Measurements from ENCODE around the gene AMOT.

Gene AMOT

GRCh38 chrX:112774651-112775293, 65.9 kb downstream of the AMOT start:
- POLR2A ChIA-PET, result no interaction called here
- H3K9me3 ChIP-seq (ENCODE audit: control insufficient read depth, insufficient read depth, low read depth, low read length), result no peaks in the 10 kb centered on the region
- CTCF ChIA-PET, result no interaction called here
- TF ChIP-seq, protein P1, sequence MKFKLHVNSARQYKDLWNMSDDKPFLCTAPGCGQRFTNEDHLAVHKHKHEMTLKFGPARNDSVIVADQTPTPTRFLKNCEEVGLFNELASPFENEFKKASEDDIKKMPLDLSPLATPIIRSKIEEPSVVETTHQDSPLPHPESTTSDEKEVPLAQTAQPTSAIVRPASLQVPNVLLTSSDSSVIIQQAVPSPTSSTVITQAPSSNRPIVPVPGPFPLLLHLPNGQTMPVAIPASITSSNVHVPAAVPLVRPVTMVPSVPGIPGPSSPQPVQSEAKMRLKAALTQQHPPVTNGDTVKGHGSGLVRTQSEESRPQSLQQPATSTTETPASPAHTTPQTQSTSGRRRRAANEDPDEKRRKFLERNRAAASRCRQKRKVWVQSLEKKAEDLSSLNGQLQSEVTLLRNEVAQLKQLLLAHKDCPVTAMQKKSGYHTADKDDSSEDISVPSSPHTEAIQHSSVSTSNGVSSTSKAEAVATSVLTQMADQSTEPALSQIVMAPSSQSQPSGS (tag by site-specific recombination; IDR thresholded peaks at IDR 0.05; ENCODE audit: low read depth), result no peak
- TF ChIP-seq ZNF133 (tag by site-specific recombination; IDR thresholded peaks at IDR 0.05) (no peak), ZNF16 (tag by site-specific recombination; IDR thresholded peaks at IDR 0.05; ENCODE audit: low read depth) (no peak), INSM2 (tag by site-specific recombination; IDR thresholded peaks at IDR 0.05) (no peak), ZNF426 (tag by site-specific recombination; IDR thresholded peaks at IDR 0.05) (no peak), ZSCAN16 (tag by site-specific recombination; IDR thresholded peaks at IDR 0.05) (no peak), ZNF623 (tag by site-specific recombination; IDR thresholded peaks at IDR 0.05) (no peak), ZNF629 (tag by site-specific recombination; IDR thresholded peaks at IDR 0.05) (no peak), ZNF350 (tag by site-specific recombination; IDR thresholded peaks at IDR 0.05) (no peak), ZNF423 (tag by site-specific recombination; IDR thresholded peaks at IDR 0.05) (no peak)
- H3K4me3 ChIP-seq (ENCODE audit: low read depth, low read length), result no peak overlapping the region
- H3K4me1 ChIP-seq (ENCODE audit: control insufficient read depth, insufficient read depth, low read length), result no peaks in the 10 kb centered on the region
- peaks cover 9 to 56% of the 10 kb centered on the region in 2 experiments; a peak in 2 of 3 replicates for H3K36me3 ChIP-seq (ENCODE audit: control insufficient read depth in 2 of 2, insufficient read depth in 1 of 2, low read length in 2 of 2)
- no peak overlapping the region for H3K27ac ChIP-seq (ENCODE audit: extremely low read depth, low read depth, low read length)

DNA sequence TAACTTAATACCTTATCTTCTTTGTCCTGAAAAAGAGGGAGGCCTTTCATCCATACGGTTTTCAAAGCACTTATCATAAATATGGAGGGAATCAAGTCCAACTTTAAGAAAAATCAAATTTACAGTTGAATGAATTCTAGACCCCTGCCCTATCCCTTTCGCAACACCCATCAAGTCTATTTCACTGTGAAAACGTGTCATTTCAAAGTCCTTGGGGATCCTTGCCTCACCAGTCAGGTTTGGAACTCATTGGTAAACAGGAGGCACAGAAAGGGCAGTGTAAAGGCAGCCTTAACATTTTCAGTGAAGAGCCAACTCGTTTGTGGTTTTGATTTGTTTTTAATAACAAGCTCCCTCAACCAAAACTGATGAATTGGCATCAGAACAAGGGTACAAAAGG, 66.5 kb downstream of the AMOT start:
- Histone ChIP-seq H3K4me1 (ENCODE audit: control insufficient read depth, insufficient read depth, low read length) (no peaks in the 10 kb centered on the region), H3K36me3 (ENCODE audit: control insufficient read depth in 2 of 2, insufficient read depth in 1 of 2, low read length in 2 of 2) (peaks cover 9 to 51% of the 10 kb centered on the region in 2 experiments; a peak in 2 of 3 replicates), H3K9me3 (ENCODE audit: control insufficient read depth, insufficient read depth, low read depth, low read length) (no peaks in the 10 kb centered on the region), H3K4me3 (ENCODE audit: low read depth, low read length) (no peak overlapping the region), H3K27ac (ENCODE audit: extremely low read depth, low read depth, low read length) (no peak overlapping the region)
- TF ChIP-seq ZNF138 (tag by site-specific recombination; IDR thresholded peaks at IDR 0.05; ENCODE audit: borderline replicate concordance) (no peak), ZNF354C (tag by site-specific recombination; IDR thresholded peaks at IDR 0.05; ENCODE audit: borderline replicate concordance, low read depth) (no peak), MYNN (tag by site-specific recombination; IDR thresholded peaks at IDR 0.05; ENCODE audit: borderline replicate concordance) (no peak), ZNF391 (tag by site-specific recombination; IDR thresholded peaks at IDR 0.05; ENCODE audit: borderline replicate concordance, low read depth) (no peak), ZNF239 (tag by site-specific recombination; IDR thresholded peaks at IDR 0.05) (no peak), FEZF1 (tag by site-specific recombination; IDR thresholded peaks at IDR 0.05) (no peak), ZBTB6 (tag by site-specific recombination; IDR thresholded peaks at IDR 0.05) (no peak)
- TF ChIP-seq, protein P2, sequence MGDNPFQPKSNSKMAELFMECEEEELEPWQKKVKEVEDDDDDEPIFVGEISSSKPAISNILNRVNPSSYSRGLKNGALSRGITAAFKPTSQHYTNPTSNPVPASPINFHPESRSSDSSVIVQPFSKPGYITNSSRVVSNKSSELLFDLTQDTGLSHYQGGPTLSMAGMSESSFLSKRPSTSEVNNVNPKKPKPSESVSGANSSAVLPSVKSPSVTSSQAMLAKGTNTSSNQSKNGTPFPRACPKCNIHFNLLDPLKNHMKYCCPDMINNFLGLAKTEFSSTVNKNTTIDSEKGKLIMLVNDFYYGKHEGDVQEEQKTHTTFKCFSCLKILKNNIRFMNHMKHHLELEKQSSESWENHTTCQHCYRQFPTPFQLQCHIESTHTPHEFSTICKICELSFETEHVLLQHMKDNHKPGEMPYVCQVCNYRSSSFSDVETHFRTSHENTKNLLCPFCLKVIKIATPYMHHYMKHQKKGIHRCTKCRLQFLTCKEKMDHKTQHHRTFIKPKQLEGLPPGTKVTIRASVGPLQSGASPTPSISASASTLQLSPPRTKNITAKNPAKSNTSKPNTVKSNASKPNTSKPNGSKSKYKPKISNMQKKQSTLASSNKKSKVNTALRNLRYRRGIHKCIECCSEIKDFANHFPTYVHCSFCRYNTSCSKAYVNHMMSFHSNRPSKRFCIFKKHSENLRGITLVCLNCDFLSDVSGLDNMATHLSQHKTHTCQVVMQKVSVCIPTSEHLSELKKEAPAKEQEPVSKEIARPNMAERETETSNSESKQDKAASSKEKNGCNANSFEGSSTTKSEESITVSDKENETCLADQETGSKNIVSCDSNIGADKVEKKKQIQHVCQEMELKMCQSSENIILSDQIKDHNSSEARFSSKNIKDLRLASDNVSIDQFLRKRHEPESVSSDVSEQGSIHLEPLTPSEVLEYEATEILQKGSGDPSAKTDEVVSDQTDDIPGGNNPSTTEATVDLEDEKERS (tag by site-specific recombination; IDR thresholded peaks at IDR 0.05), result no peak
- TF ChIP-seq, protein P3, sequence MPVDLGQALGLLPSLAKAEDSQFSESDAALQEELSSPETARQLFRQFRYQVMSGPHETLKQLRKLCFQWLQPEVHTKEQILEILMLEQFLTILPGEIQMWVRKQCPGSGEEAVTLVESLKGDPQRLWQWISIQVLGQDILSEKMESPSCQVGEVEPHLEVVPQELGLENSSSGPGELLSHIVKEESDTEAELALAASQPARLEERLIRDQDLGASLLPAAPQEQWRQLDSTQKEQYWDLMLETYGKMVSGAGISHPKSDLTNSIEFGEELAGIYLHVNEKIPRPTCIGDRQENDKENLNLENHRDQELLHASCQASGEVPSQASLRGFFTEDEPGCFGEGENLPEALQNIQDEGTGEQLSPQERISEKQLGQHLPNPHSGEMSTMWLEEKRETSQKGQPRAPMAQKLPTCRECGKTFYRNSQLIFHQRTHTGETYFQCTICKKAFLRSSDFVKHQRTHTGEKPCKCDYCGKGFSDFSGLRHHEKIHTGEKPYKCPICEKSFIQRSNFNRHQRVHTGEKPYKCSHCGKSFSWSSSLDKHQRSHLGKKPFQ (tag by site-specific recombination; IDR thresholded peaks at IDR 0.05), result no peak
- POLR2A ChIA-PET, result no interaction called here
- CTCF ChIA-PET, result no interaction called here
